Fibroblast of lung (primary cell): ENCODE results near the gene LAMC3.

Source experiments
- CTCF ChIP-seq, 2 donors: IDR thresholded peaks in 1 of 2; conservative IDR thresholded peaks in 1 of 2; 1 replicate in 1 of 2; 2 replicates in 1 of 2; pipeline ENCODE4 v1.5.1; 2011 to 2012; ENCODE audit warnings: low read length in 2 of 2, control low read depth in 1 of 2, inconsistent platforms in 1 of 2, low read depth in 1 of 2, mild to moderate bottlenecking in 1 of 2
- EZH2 ChIP-seq: IDR thresholded peaks from 2 replicates; pipeline ENCODE4 v1.5.1; 2012; ENCODE audit warnings: low read length, control low read depth, mild to moderate bottlenecking; ENCODE audit errors: missing control alignments

GRCh38 chr9:131097948-131098278, 88.9 kb downstream of the LAMC3 start:
- TF ChIP-seq CTCF (conservative IDR thresholded peaks at IDR 0.05 in 1 of 2, IDR thresholded peaks at IDR 0.05 in 1 of 2; ENCODE audit: low read depth in 1 of 2, low read length in 2 of 2) (no peak), EZH2 (no peak)
